Panc1 (cell line): ENCODE measurements around the gene TRPC4AP.

ENCODE experiments used
- POLR2AphosphoS5 ChIP-seq: IDR thresholded peaks from 2 replicates; pipeline ENCODE4 v1.6.1; 2012; ENCODE audit warnings: mild to moderate bottlenecking, low read depth, low read length, moderate library complexity
- TCF7L2 ChIP-seq: IDR thresholded peaks from 2 replicates; pipeline ENCODE4 v1.6.1; 2011; ENCODE audit warnings: mild to moderate bottlenecking, low read depth, low read length, inconsistent platforms
- TF ChIP-seq, protein P1 (sequence below): fragments of 450-650 bp; IDR thresholded peaks from 2 replicates; pipeline ENCODE4 v1.5.1; 2017; ENCODE audit warnings: mild to moderate bottlenecking

DNA sequence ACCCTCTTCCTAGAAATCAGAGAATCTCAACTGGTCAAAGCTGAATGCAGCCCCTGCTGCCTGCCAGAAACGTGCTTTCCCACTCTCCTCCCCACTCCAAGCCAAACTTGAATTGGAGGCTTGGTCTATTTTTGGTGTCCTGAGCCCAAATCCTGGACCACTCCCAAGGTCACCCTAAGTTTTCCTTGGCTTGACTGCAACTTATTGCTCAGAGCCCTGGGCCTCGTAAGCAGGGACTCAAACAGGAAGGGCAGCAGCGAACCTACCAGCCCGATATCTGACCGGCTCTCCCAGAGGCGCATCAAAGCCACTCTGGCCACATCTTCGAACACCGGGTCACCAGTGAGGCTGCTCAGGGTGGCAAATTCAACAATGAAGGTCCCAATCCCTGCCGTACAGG lies 41.9 kb upstream of the TRPC4AP start:
- TF ChIP-seq, protein P1, sequence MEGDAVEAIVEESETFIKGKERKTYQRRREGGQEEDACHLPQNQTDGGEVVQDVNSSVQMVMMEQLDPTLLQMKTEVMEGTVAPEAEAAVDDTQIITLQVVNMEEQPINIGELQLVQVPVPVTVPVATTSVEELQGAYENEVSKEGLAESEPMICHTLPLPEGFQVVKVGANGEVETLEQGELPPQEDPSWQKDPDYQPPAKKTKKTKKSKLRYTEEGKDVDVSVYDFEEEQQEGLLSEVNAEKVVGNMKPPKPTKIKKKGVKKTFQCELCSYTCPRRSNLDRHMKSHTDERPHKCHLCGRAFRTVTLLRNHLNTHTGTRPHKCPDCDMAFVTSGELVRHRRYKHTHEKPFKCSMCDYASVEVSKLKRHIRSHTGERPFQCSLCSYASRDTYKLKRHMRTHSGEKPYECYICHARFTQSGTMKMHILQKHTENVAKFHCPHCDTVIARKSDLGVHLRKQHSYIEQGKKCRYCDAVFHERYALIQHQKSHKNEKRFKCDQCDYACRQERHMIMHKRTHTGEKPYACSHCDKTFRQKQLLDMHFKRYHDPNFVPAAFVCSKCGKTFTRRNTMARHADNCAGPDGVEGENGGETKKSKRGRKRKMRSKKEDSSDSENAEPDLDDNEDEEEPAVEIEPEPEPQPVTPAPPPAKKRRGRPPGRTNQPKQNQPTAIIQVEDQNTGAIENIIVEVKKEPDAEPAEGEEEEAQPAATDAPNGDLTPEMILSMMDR: no peak
- TF ChIP-seq POLR2AphosphoS5 (no peak), TCF7L2 (no peak)
